Heart left ventricle (tissue), 13 donors: ENCODE measurements around the gene ANKRD16.

Source experiments
- POLR2A ChIP-seq, 2 donors: fragments of 450-650 bp; IDR thresholded peaks; one replicate each; pipeline ENCODE4 v1.6.1; 2017; ENCODE audit warnings: antibody characterized with exemption in 2 of 2, mild to moderate bottlenecking in 2 of 2, moderate library complexity in 2 of 2
- TF ChIP-seq, protein P1 (sequence below), 12 donors: fragments of 200-600 bp; sonication (generic) in 4 of 12; IDR thresholded peaks; one replicate each; pipeline versions ENCODE4 v1.5.0 to v1.8.0; 2018 to 2022; ENCODE audit warnings: antibody characterized with exemption in 12 of 12, mild to moderate bottlenecking in 5 of 12
- donor health status: ischemic (EF 13 %, LVEDD 7.1; RV severe dilation, severe dysfunction).
- donor health status: DM: no; HTN: yes; CAD: no.
- donor health status: DM: no; HTN: no; CAD: no.
- donor health status: ischemic (EF 25% LVEDD 6.9; RV normal size, moderate dysfunction).
- donor health status: ischemic (EF 25% LVEDD 5.7; RV mildly dilated, moderate dysfunction).
- donor health status: ischemic (EF 35%, LVEDD 5.7; RV mildly dilated, moderate dysfunction).
- donor health status: nonischemic (EF 11% LVEDD 7.7; RV severe dilation, severe dysfunction).
- donor health status: DM: yes; HTN: yes; CAD: no.
- donor health status: PGD.
- donor health status: ischemic (EF 29% LVEDD 5.4; RV normal size, mild dysfunction).
- donor health status: nonischemic (EF 23%, LVEDD 6.1; RV moderate dilation, normal function).

DNA sequence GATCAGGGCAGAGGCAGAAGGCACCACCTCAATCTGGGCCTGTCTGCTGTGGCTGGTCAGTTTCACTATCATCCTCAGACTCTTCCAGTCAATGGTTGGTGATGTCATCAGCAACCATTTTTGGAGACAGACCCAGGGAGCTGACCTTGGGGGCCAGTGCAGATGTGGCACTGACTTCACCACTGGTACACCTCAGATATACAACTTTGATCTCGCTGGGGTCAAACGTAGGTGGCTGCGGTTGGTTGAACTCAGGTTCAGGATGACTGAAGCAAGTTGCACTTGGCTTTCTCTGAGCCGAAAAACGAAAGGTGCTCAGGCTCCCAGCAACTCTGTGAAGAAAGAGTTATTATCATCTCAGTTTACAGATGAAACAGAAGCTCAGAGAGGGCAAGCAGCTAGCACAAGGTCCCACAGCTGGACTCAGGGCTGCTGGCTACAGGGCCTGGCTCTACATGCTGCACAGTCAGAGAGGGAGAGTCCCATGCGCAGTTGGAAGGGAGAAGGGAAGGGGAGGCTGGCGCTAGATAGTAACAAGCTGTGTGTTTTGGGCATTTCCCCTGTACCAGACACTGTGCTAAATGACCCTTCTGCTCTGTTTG is 27.2 kb downstream of the ANKRD16 start:
- TF ChIP-seq POLR2A (IDR thresholded peaks at IDR 0.05), result no peak
- TF ChIP-seq, protein P1, sequence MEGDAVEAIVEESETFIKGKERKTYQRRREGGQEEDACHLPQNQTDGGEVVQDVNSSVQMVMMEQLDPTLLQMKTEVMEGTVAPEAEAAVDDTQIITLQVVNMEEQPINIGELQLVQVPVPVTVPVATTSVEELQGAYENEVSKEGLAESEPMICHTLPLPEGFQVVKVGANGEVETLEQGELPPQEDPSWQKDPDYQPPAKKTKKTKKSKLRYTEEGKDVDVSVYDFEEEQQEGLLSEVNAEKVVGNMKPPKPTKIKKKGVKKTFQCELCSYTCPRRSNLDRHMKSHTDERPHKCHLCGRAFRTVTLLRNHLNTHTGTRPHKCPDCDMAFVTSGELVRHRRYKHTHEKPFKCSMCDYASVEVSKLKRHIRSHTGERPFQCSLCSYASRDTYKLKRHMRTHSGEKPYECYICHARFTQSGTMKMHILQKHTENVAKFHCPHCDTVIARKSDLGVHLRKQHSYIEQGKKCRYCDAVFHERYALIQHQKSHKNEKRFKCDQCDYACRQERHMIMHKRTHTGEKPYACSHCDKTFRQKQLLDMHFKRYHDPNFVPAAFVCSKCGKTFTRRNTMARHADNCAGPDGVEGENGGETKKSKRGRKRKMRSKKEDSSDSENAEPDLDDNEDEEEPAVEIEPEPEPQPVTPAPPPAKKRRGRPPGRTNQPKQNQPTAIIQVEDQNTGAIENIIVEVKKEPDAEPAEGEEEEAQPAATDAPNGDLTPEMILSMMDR (IDR thresholded peaks at IDR 0.05), result no peak
